ENCODE data around the gene CDC20.
"Not testable (repeated sequence)": the region's sequence is repeated elsewhere in the genome, so short reads cannot be mapped to it uniquely, and the experiment has no call there.

CDC20 gene

GRCh38 chr1:43383449-43383848 is 24.7 kb downstream of the CDC20 start:
- DNase-seq = no peak

GRCh38 chr1:43386676-43387075 is 27.9 kb downstream of the CDC20 start:
- no peak for DNase-seq

GRCh38 chr1:43387976-43388599 is 29.3 kb downstream of the CDC20 start:
- no peak for DNase-seq

GRCh38 chr1:43388613-43389012 is 29.8 kb downstream of the CDC20 start:
- no peak for DNase-seq

- peak; percentile 95 for DNase-seq
Observed at GRCh38 chr1:43389326-43390313, 30.8 kb downstream of the CDC20 start, which contains the start of the genes MED8 and SZT2. Gene MED8, minus strand, starts transcription at chr1:43389800. Its CDS starts 36 bp downstream, at chr1:43389764. Gene SZT2, plus strand, starts transcription at chr1:43389899. Its CDS starts 70 bp downstream, at chr1:43389969.

- no peak for DNase-seq
Observed at GRCh38 chr1:43392702-43393101, 33.9 kb downstream of the CDC20 start.

- no peak for DNase-seq
Observed at GRCh38 chr1:43395523-43395922, 36.7 kb downstream of the CDC20 start.

- no peak for DNase-seq
Observed at GRCh38 chr1:43396059-43396458, 37.3 kb downstream of the CDC20 start.

- DNase-seq = no peak
Observed at GRCh38 chr1:43398227-43398626, 39.4 kb downstream of the CDC20 start.

GRCh38 chr1:43400441-43400840 is 41.7 kb downstream of the CDC20 start:
- DNase-seq = not testable (repeated sequence)

GRCh38 chr1:43402089-43402865 is 43.5 kb downstream of the CDC20 start:
- DNase-seq = no peak

GRCh38 chr1:43404353-43404752 is 45.6 kb downstream of the CDC20 start:
- DNase-seq = no peak

- no peak for DNase-seq
Observed at GRCh38 chr1:43405219-43405875, 46.6 kb downstream of the CDC20 start.

- DNase-seq = no peak
Observed at GRCh38 chr1:43405876-43406234, 47.1 kb downstream of the CDC20 start.

GRCh38 chr1:43410571-43410970 is 51.8 kb downstream of the CDC20 start:
- DNase-seq = no peak
